Measurements from ENCODE around the gene NECTIN2. TPM values are rescaled to one million over a fixed set of nuclear protein-coding genes. Genes with fewer than 3 reads are reported as not detected.

NECTIN2 gene
- total and polyA plus RNA-seq, 4 donors: 49.4 to 77.5 (median 55.5) TPM

DNA sequence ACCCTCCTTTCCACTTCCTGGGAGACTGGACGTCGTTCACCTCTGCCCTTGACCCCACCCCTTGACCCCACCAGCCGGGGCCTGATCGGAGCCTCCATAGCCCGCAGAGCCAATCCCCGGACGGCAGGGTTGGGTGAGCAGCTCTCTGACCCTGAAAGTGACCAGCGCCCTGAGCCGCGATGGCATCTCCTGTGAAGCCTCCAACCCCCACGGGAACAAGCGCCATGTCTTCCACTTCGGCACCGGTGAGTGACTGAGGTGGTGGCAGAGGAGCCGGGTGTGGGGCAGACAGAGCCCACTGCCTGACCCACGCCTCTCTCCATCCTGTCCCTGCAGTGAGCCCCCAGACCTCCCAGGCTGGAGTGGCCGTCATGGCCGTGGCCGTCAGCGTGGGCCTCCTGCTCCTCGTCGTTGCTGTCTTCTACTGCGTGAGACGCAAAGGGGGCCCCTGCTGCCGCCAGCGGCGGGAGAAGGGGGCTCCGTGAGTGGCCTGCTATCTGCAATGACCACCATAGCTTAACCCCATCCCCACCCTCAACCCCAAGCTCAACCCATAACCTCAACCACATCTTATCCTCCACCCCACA, 26.8 kb upstream of the NECTIN2 start:
- Histone ChIP-seq H3K36me3 (ENCODE audit: control insufficient read depth in 4 of 4, insufficient read depth in 3 of 4, low read depth in 1 of 4, low read length in 3 of 4) (peaks cover 0 to 2% (median 0%) of the 10 kb centered on the region in 4 donors), H3K4me3 (ENCODE audit: low read depth in 1 of 3, low read length in 3 of 3) (no peak overlapping the region), H3K9ac (ENCODE audit: low read depth in 1 of 2, low read length in 2 of 2) (no peak overlapping the region), H3K27me3 (ENCODE audit: control insufficient read depth in 4 of 4, insufficient read depth in 4 of 4, low read length in 3 of 4) (no peaks in the 10 kb centered on the region), H3K4me1 (ENCODE audit: control insufficient read depth in 4 of 4, insufficient read depth in 4 of 4, low read length in 3 of 4) (peaks cover 0 to 3% (median 2%) of the 10 kb centered on the region in 4 donors), H3K27ac (ENCODE audit: low read depth in 1 of 2, low read length in 2 of 2) (no peak overlapping the region), H3K9me3 (ENCODE audit: control insufficient read depth in 4 of 4, low read length in 3 of 4) (no peaks in the 10 kb centered on the region)
- 96% methylated on average over 28 of the region's 28 CpGs for WGBS
- no peak for DNase-seq (ENCODE audit: low spot score)
- TF ChIP-seq FOXA2 (IDR thresholded peaks at IDR 0.05) (no peak), HNF4G (IDR thresholded peaks at IDR 0.05) (no peak), YY1 (IDR thresholded peaks at IDR 0.05) (no peak), JUND (IDR thresholded peaks at IDR 0.05) (no peak), FOXA1 (IDR thresholded peaks at IDR 0.05) (no peak), SP1 (IDR thresholded peaks at IDR 0.05) (no peak), TAF1 (conservative IDR thresholded peaks at IDR 0.05) (no peak), EGR1 (IDR thresholded peaks at IDR 0.05; ENCODE audit: low read depth in 2 of 2) (no peak), HNF4A (conservative IDR thresholded peaks at IDR 0.05) (no peak), NR2F2 (IDR thresholded peaks at IDR 0.05) (no peak), RXRA (IDR thresholded peaks at IDR 0.05) (no peak)
- TF ChIP-seq, protein P1, sequence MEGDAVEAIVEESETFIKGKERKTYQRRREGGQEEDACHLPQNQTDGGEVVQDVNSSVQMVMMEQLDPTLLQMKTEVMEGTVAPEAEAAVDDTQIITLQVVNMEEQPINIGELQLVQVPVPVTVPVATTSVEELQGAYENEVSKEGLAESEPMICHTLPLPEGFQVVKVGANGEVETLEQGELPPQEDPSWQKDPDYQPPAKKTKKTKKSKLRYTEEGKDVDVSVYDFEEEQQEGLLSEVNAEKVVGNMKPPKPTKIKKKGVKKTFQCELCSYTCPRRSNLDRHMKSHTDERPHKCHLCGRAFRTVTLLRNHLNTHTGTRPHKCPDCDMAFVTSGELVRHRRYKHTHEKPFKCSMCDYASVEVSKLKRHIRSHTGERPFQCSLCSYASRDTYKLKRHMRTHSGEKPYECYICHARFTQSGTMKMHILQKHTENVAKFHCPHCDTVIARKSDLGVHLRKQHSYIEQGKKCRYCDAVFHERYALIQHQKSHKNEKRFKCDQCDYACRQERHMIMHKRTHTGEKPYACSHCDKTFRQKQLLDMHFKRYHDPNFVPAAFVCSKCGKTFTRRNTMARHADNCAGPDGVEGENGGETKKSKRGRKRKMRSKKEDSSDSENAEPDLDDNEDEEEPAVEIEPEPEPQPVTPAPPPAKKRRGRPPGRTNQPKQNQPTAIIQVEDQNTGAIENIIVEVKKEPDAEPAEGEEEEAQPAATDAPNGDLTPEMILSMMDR (IDR thresholded peaks at IDR 0.05; ENCODE audit: low read depth, low read length, missing input control): no peak
- TF ChIP-seq, protein P2, sequence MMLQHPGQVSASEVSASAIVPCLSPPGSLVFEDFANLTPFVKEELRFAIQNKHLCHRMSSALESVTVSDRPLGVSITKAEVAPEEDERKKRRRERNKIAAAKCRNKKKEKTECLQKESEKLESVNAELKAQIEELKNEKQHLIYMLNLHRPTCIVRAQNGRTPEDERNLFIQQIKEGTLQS (IDR thresholded peaks at IDR 0.05): no peak
- TF ChIP-seq, protein P3, sequence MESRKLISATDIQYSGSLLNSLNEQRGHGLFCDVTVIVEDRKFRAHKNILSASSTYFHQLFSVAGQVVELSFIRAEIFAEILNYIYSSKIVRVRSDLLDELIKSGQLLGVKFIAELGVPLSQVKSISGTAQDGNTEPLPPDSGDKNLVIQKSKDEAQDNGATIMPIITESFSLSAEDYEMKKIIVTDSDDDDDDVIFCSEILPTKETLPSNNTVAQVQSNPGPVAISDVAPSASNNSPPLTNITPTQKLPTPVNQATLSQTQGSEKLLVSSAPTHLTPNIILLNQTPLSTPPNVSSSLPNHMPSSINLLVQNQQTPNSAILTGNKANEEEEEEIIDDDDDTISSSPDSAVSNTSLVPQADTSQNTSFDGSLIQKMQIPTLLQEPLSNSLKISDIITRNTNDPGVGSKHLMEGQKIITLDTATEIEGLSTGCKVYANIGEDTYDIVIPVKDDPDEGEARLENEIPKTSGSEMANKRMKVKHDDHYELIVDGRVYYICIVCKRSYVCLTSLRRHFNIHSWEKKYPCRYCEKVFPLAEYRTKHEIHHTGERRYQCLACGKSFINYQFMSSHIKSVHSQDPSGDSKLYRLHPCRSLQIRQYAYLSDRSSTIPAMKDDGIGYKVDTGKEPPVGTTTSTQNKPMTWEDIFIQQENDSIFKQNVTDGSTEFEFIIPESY (IDR thresholded peaks at IDR 0.05): no peak
- TF ChIP-seq, protein P4, sequence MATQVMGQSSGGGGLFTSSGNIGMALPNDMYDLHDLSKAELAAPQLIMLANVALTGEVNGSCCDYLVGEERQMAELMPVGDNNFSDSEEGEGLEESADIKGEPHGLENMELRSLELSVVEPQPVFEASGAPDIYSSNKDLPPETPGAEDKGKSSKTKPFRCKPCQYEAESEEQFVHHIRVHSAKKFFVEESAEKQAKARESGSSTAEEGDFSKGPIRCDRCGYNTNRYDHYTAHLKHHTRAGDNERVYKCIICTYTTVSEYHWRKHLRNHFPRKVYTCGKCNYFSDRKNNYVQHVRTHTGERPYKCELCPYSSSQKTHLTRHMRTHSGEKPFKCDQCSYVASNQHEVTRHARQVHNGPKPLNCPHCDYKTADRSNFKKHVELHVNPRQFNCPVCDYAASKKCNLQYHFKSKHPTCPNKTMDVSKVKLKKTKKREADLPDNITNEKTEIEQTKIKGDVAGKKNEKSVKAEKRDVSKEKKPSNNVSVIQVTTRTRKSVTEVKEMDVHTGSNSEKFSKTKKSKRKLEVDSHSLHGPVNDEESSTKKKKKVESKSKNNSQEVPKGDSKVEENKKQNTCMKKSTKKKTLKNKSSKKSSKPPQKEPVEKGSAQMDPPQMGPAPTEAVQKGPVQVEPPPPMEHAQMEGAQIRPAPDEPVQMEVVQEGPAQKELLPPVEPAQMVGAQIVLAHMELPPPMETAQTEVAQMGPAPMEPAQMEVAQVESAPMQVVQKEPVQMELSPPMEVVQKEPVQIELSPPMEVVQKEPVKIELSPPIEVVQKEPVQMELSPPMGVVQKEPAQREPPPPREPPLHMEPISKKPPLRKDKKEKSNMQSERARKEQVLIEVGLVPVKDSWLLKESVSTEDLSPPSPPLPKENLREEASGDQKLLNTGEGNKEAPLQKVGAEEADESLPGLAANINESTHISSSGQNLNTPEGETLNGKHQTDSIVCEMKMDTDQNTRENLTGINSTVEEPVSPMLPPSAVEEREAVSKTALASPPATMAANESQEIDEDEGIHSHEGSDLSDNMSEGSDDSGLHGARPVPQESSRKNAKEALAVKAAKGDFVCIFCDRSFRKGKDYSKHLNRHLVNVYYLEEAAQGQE (IDR thresholded peaks at IDR 0.05): no peak

Data from liver (tissue), 9 donors.